Cardiac muscle cell (in vitro differentiated cells and primary cell): ENCODE measurements around the gene TXK. TPM values are rescaled to one million over a fixed set of nuclear protein-coding genes. Genes with fewer than 3 reads are reported as not detected.
A peak's percentile ranks its signal among the peaks of the same experiment; 100 is the strongest.

ENCODE experiments used
- DNase-seq, 2 donors: peaks; one replicate each; pipeline versions ENCODE4 v3.0.0 to v3.0.0-alpha.2; 2010 to 2017; ENCODE audit warnings: low read depth in 1 of 2, low spot score in 1 of 2
- H3K27ac ChIP-seq: fragments of 200-600 bp; sonication (generic); 2 replicates; pipeline ENCODE4 v1.5.1; 2016
- H3K27me3 ChIP-seq: fragments of 200-600 bp; sonication (generic); 2 replicates; pipeline ENCODE4 v1.6.0; 2016; ENCODE audit warnings: control low read depth
- H3K36me3 ChIP-seq: fragments of 200-600 bp; sonication (generic); 2 replicates; pipeline ENCODE4 v1.5.1; 2016; ENCODE audit warnings: control low read depth
- H3K4me1 ChIP-seq: fragments of 200-600 bp; sonication (generic); 2 replicates; pipeline ENCODE4 v1.8.1; 2017; ENCODE audit warnings: low read depth, mild to moderate bottlenecking, mixed run types
- H3K4me3 ChIP-seq: fragments of 200-600 bp; sonication (generic); 2 replicates; pipeline ENCODE4 v1.5.1; 2016; ENCODE audit warnings: mild to moderate bottlenecking
- H3K9me3 ChIP-seq: fragments of 200-600 bp; sonication (generic); 2 replicates; pipeline ENCODE4 v1.5.1; 2017; ENCODE audit warnings: low read depth, mild to moderate bottlenecking, control low read depth
- CTCF ChIP-seq: IDR thresholded peaks from 2 replicates; pipeline ENCODE4 v1.5.1; 2012; ENCODE audit warnings: low read depth, mild to moderate bottlenecking, low read length
- polyA plus RNA-seq: library from polyadenylated mRNA; unstranded; fragments of >200 nt; fragmentation: Nextera tagmentation; extraction: Ambion mirVana; gene quantifications from 2 replicates; pipeline ENCODE4 v1.2.1, GENCODE V29; 2016
- total RNA-seq: library from RNA; depleted of rRNA; stranded (reverse); fragments of >200 nt; gene quantifications from 2 replicates; pipeline ENCODE4 v1.2.3, GENCODE V29; 2016

The TXK gene
- total and polyA plus RNA-seq, 2 experiments from 2014 or later, result 0.83 to 0.93 TPM

- no peak overlapping the region for H3K4me3 ChIP-seq
- TF ChIP-seq CTCF, result no peak
- H3K27ac ChIP-seq, result no peak overlapping the region
- H3K36me3 ChIP-seq, result no peaks in the 10 kb centered on the region
- H3K4me1 ChIP-seq, result peaks cover 6% of the 10 kb centered on the region
- DNase-seq, result peak in 1 of 2 donors; percentile 11
- no peaks in the 10 kb centered on the region for H3K9me3 ChIP-seq
- H3K27me3 ChIP-seq, result no peaks in the 10 kb centered on the region
Observed at GRCh38 chr4:48081196-48081595, 52.9 kb downstream of the TXK start.

DNA sequence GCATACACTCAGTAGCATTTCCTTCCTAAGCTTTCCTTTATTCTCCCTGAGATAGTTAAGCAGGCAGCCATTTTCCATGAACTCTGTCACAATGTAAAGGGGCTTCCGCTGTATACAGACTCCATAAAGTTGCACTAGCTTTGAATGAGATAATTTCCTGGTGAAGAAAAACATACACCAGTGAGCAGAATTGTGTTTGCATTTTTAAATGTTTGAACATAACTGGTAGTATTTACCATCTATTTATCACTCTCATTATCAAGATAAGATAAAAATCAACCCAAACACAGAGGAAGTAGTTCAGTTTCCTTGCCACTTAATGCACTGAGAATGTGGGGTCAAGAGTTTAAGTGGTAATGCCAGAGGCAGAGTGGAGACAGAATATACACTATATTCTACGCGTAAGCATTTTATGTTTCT, 54.1 kb downstream of the TXK start:
- no peak for DNase-seq
- H3K9me3 ChIP-seq, result no peaks in the 10 kb centered on the region
- H3K27ac ChIP-seq, result no peak overlapping the region
- H3K4me1 ChIP-seq, result peaks cover 6% of the 10 kb centered on the region
- H3K4me3 ChIP-seq, result no peak overlapping the region
- no peak for TF ChIP-seq CTCF
- H3K36me3 ChIP-seq, result no peaks in the 10 kb centered on the region
- no peaks in the 10 kb centered on the region for H3K27me3 ChIP-seq

DNA sequence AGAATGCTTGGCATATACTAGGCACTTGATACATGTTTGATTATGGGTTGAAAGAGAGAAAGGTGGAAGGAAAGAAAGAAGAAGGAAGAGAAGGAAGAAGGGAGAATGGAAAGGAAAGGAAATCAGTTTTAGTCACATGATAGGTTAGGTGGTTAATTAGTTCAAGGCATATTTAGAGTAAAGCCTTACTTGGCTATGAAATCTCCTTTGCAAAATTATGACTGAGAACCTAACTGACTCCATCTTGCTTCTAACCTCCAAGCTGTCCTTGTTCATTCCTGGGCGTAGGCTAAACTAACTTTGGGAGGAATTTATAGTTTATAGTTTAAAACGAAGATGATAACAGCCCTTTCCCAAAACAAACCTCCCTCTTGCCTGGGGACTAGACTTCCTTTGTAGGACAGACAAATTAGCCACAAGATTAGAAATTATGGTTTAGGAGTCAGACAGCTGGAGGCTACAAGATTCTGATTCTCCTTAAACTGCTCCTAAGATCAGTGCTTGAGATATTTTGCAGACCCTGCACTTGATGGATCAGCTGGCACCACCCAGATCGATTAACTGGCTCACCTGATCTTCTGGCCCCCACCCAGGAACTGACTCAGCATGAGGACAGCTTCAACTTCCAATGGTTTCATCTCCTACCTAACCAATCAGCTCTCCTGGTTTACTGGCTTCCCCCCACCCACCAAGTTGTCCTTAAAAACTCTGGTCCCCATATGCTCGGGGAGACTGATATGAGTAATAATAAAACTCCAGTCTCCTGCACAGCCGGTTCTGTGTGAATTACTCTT, 55.0 kb downstream of the TXK start:
- Histone ChIP-seq H3K4me3 (no peak overlapping the region), H3K36me3 (no peaks in the 10 kb centered on the region), H3K27ac (no peak overlapping the region), H3K4me1 (peaks cover 6% of the 10 kb centered on the region), H3K9me3 (no peaks in the 10 kb centered on the region), H3K27me3 (no peaks in the 10 kb centered on the region)
- no peak for TF ChIP-seq CTCF
- DNase-seq, result no peak

DNA sequence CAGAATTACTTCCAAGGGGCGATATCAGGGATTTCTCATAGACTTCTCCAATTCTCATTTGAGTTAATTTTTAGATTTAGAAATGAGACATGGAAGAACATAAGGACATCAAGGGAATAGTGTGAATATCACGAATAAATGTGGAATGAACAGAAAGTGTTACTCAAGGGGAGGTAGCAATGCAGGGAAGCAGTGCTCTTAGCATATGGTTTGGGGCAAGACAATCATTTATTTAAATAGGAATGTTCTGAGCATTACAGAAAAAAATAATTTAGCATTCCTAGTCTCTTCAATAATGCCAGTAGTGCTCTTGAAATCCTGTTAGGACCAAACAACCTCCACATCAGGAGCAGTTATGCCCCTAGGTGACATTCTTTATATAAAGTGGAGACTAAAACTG, 55.6 kb downstream of the TXK start:
- peaks cover 6% of the 10 kb centered on the region for H3K4me1 ChIP-seq
- no peak overlapping the region for H3K4me3 ChIP-seq
- no peaks in the 10 kb centered on the region for H3K36me3 ChIP-seq
- TF ChIP-seq CTCF, result no peak
- H3K27me3 ChIP-seq, result no peaks in the 10 kb centered on the region
- H3K27ac ChIP-seq, result no peak overlapping the region
- no peaks in the 10 kb centered on the region for H3K9me3 ChIP-seq
- DNase-seq, result no peak

DNA sequence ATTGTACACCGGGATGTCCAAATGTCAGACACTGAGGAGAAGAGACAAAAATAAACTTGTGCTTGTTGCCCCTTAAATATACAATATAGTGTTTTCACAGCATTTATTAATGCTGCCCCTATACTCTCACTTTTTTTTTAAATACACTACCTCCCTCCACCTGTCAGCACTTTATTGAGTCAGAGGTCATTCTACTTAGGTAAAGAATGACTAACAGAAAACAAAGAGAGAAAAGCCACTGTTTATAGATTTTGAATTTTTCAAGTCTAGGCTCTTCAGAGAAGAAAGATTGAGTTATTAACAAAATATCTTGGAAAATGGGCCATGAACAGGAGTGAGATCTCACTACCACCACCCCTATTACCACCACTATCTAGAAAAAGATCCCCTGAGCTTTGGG, 59.4 kb downstream of the TXK start:
- Histone ChIP-seq H3K36me3 (no peaks in the 10 kb centered on the region), H3K4me1 (no peaks in the 10 kb centered on the region), H3K4me3 (no peak overlapping the region), H3K27me3 (no peaks in the 10 kb centered on the region), H3K27ac (no peak overlapping the region), H3K9me3 (no peaks in the 10 kb centered on the region)
- no peak for TF ChIP-seq CTCF
- no peak for DNase-seq
